ENCODE measurements around the gene ADAMTS10. TPM values are rescaled to one million over a fixed set of nuclear protein-coding genes. Genes with fewer than 3 reads are reported as not detected.
"Not testable (repeated sequence)": the region's sequence is repeated elsewhere in the genome, so short reads cannot be mapped to it uniquely, and the experiment has no call there.

Gene ADAMTS10
- total RNA-seq, 1 donor from 2014 or later = 29.4 TPM

DNA sequence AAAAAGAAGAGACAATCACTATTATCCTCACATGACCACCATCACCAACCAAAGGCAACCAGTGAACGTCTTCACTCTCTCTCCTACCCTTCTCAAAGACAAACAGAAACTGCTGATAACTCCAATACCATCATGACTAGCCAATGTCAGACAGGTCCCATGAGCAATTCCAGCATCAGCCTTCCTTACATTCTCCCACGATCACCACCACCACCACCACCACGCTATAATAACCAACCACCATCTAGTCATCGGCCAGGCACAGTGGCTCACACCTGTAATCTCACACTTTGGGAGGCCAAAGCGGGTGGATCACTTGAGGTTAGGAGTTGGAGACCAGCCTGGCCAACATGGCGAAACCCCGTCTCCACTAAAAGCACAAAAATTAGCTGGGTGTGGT lies 37.2 kb downstream of the ADAMTS10 start:
- Histone ChIP-seq H3K36me3 (no peaks in the 10 kb centered on the region), H3K9me3 (no peaks in the 10 kb centered on the region), H3K4me3 (no peak overlapping the region), H3K27ac (no peak overlapping the region), H3K27me3 (no peaks in the 10 kb centered on the region), H3K4me1 (peaks cover 31% of the 10 kb centered on the region)
- TF ChIP-seq, protein P1, sequence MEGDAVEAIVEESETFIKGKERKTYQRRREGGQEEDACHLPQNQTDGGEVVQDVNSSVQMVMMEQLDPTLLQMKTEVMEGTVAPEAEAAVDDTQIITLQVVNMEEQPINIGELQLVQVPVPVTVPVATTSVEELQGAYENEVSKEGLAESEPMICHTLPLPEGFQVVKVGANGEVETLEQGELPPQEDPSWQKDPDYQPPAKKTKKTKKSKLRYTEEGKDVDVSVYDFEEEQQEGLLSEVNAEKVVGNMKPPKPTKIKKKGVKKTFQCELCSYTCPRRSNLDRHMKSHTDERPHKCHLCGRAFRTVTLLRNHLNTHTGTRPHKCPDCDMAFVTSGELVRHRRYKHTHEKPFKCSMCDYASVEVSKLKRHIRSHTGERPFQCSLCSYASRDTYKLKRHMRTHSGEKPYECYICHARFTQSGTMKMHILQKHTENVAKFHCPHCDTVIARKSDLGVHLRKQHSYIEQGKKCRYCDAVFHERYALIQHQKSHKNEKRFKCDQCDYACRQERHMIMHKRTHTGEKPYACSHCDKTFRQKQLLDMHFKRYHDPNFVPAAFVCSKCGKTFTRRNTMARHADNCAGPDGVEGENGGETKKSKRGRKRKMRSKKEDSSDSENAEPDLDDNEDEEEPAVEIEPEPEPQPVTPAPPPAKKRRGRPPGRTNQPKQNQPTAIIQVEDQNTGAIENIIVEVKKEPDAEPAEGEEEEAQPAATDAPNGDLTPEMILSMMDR (IDR thresholded peaks at IDR 0.05) = no peak
- DNase-seq (no peak), ATAC-seq (no peak)
- intact Hi-C loops (cut with DNase I) = no loop called here

DNA sequence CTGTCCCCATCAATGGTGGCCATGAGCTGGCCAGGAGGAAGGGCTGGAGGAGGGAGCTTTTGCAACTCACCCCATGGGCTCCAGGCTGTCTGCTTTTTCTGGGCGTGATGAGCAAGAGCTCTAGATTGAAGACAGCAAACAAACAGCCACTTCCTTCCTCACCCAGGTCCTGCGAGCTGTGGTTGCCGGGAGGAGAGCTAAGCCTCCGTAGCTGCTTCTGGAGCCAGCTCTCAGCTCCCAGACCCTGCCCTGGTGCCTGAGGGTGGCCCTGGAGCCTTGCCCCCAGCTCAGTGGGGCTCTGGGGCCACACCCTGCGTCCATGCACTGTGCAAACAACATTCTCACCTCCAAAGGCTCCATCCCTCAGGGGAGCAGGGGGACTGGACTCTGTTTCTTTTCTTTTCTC lies 39.5 kb downstream of the ADAMTS10 start:
- intact Hi-C loops (cut with DNase I) = no loop called here
- no peaks in the 10 kb centered on the region for H3K27me3 ChIP-seq
- H3K36me3 ChIP-seq = no peaks in the 10 kb centered on the region
- H3K9me3 ChIP-seq = no peaks in the 10 kb centered on the region
- TF ChIP-seq, protein P1 (IDR thresholded peaks at IDR 0.05) = no peak
- peak overlapping the region; percentile 63 for H3K27ac ChIP-seq
- peak; percentile 78 for ATAC-seq
- H3K4me3 ChIP-seq = no peak overlapping the region
- peak; percentile 76 for DNase-seq
- H3K4me1 ChIP-seq = peaks cover 21% of the 10 kb centered on the region

DNA sequence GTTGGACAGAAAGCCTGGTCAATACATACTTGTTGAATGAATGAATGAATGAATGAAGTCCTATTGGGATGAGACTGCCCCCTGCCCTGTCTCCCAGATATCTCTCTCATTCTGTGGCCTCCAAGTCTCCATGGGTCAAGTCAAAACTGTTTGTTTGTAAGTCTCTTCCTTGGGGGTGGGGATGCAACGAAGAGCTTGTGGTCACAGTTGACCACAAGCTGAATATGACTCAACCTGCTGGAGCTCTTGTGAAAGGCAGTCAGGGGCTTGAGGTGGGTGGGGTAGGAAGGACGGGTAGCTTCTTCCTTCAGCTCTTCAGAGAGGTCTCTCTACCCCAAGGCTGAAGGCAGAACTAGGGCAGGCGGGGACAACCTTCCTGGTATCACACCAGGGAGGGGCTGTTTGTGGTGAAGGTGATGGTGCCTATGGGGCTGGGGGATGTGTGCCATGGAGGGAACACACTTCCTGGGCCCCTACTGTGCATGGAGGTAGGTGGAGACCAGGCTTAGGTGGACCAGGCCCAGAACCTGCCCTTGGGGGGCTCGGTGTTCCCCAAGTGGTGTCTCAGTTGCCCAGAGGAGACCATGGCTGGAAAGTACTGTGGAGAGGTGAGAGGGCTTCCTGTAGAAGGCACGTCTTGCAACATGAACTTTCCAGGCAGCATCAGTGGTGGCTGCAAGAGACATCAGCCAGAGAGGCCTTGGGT lies 41.3 kb downstream of the ADAMTS10 start:
- TF ChIP-seq, protein P1 (IDR thresholded peaks at IDR 0.05) = no peak
- intact Hi-C loops (cut with DNase I) = no loop called here
- no peaks in the 10 kb centered on the region for H3K9me3 ChIP-seq
- no peaks in the 10 kb centered on the region for H3K36me3 ChIP-seq
- DNase-seq = no peak
- no peaks in the 10 kb centered on the region for H3K27me3 ChIP-seq
- peaks cover 17% of the 10 kb centered on the region for H3K4me1 ChIP-seq
- H3K4me3 ChIP-seq = peak overlapping the region; percentile 4
- H3K27ac ChIP-seq = peak overlapping the region; percentile 51
- ATAC-seq = peak; percentile 79

DNA sequence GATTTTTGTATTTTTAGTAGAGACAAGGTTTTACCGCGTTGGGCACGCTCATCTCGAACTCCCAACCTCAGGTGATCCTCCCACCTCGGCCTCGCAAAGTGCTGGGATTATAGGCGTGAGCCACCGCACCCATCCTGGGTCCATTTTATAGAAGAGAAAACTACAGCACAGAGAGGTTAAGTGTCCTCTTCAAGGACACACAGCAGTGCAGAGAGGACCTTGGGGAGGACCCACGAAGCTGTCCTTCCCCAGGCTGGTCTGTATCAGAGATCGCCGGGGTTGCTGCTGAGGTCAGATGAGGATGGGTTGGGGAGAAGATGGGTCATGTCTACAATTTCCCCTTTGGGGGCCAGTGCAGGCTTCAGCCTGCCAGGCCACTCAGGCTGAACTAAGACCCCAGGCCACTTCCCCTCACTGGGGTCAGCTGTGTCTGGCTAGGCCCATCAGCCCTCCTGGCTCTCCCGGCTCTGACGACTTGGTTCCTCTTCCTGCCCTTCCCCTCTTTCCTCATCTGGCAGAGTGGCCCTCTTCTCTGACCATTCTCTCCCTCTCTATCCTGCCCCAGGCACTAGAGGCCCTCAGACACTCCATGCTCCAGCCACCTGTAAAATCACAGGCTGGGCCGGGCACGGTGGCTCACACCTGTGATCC lies 42.9 kb downstream of the ADAMTS10 start:
- Histone ChIP-seq H3K36me3 (no peaks in the 10 kb centered on the region), H3K27ac (peak overlapping the region; percentile 36), H3K4me3 (no peak overlapping the region), H3K27me3 (no peaks in the 10 kb centered on the region), H3K4me1 (peaks cover 17% of the 10 kb centered on the region), H3K9me3 (no peaks in the 10 kb centered on the region)
- intact Hi-C loops (cut with DNase I) = no loop called here
- ATAC-seq (peak; percentile 69), DNase-seq (no peak)
- TF ChIP-seq, protein P1 (IDR thresholded peaks at IDR 0.05) = no peak

DNA sequence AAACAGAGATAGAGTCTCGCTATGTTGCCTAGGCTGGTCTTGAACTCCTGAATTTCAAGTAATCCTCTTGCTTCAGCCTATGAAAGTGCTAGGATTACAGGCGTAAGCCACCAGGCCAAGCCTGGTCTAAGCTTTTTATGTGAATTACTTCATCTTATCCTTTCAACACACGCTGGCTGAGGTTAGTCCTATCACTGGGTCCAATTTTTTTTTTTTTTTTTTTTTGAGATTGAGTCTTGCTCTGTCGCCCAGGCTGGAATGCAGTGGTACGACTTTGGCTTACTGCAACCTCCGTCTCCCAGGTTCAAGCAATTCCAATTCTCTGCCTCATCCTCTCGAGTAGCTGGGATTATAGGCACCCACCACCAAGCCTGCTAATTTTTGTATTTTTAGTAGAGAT lies 43.7 kb downstream of the ADAMTS10 start:
- Histone ChIP-seq H3K4me1 (peaks cover 17% of the 10 kb centered on the region), H3K36me3 (no peaks in the 10 kb centered on the region), H3K9me3 (no peaks in the 10 kb centered on the region), H3K27me3 (no peaks in the 10 kb centered on the region), H3K4me3 (no peak overlapping the region), H3K27ac (no peak overlapping the region)
- intact Hi-C loops (cut with DNase I) = no loop called here
- no peak for ATAC-seq
- TF ChIP-seq, protein P1 (IDR thresholded peaks at IDR 0.05) = no peak
- DNase-seq = no peak

DNA sequence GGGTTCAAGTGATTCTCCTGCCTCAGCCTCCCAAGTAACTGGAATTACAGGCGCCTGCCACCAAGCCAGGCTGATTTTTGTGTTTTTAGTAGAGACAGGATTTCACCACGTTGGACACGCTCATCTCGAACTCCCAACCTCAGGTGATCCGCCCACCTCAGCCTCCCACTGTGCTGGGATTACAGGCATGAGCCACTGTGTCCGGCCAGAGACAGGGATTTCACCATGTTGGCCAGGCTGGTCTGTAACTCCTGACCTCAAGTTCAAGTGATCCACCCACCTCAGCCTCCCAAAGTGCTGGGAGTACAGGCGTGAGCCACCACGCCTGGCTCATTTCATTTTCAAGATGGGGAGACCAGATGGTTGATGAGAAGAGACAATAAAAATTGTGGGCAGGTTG lies 45.6 kb downstream of the ADAMTS10 start:
- H3K9me3 ChIP-seq; H3K4me3 ChIP-seq; H3K27me3 ChIP-seq; H3K27ac ChIP-seq; H3K4me1 ChIP-seq; intact Hi-C loops (cut with DNase I); H3K36me3 ChIP-seq: not testable (repeated sequence)
- peak; percentile 26 for ATAC-seq
- DNase-seq = peak; percentile 75

All from upper lobe of right lung (tissue), 1 donor.